DOHH2 (cell line): ENCODE results near the gene DNM1L.

ENCODE experiments used
- EZH2phosphoT487 ChIP-seq: fragments of 200-600 bp; sonication (generic); IDR thresholded peaks from 2 replicates; pipeline ENCODE4 v1.6.1; 2017; ENCODE audit warnings: borderline replicate concordance, mild to moderate bottlenecking, antibody characterized with exemption, low read length, moderate library complexity, mixed read lengths
- TF ChIP-seq, protein P1 (sequence below): fragments of 200-600 bp; sonication (generic); IDR thresholded peaks from one replicate; pipeline ENCODE4 v1.5.1; 2014; ENCODE audit warnings: antibody characterized with exemption, mild to moderate bottlenecking, low read depth, low read length; ENCODE audit not compliant: poor library complexity, severe bottlenecking

DNA sequence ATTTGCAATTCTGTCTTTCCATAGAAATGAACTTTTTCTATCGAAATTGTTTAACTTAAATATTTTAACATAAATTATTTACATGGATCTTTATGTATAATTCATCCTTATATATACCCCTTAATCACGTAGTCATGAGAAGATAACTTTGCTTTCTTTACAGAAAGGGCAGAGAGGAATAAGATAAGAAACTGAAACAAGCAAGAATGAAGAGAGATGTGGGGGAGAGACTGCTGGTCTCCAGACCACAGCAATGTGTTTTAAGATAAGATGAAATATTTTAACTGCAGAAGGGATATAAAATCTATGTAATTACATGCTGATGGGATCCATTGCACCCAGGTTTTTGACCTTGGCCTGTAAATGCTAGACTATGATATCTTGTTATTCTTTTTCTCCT lies 34.7 kb upstream of the DNM1L start:
- TF ChIP-seq, protein P1, sequence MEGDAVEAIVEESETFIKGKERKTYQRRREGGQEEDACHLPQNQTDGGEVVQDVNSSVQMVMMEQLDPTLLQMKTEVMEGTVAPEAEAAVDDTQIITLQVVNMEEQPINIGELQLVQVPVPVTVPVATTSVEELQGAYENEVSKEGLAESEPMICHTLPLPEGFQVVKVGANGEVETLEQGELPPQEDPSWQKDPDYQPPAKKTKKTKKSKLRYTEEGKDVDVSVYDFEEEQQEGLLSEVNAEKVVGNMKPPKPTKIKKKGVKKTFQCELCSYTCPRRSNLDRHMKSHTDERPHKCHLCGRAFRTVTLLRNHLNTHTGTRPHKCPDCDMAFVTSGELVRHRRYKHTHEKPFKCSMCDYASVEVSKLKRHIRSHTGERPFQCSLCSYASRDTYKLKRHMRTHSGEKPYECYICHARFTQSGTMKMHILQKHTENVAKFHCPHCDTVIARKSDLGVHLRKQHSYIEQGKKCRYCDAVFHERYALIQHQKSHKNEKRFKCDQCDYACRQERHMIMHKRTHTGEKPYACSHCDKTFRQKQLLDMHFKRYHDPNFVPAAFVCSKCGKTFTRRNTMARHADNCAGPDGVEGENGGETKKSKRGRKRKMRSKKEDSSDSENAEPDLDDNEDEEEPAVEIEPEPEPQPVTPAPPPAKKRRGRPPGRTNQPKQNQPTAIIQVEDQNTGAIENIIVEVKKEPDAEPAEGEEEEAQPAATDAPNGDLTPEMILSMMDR: no peak
- no peak for TF ChIP-seq EZH2phosphoT487
